ENCODE measurements around the gene PHC1.

GRCh38 chr12:8948701-8949341 is 34.5 kb downstream of the PHC1 start:
- no peak for TF ChIP-seq CTCF (IDR thresholded peaks at IDR 0.05)
- TF ChIP-seq POLR2A (IDR thresholded peaks at IDR 0.05) = no peak

All from heart left ventricle (tissue), 13 donors.